Endothelial cell (in vitro differentiated cells): ENCODE data around the gene CCDC24. TPM values are rescaled to one million over a fixed set of nuclear protein-coding genes. Genes with fewer than 3 reads are reported as not detected.

Experiments used
- DNase-seq: peaks from one replicate; pipeline ENCODE4 v3.0.0; 2021; ENCODE audit warnings: low spot score
- H3K27ac Mint-ChIP-seq: one replicate; pipeline ENCODE4 v1.8.0; 2021; ENCODE audit warnings: mixed read lengths, inconsistent platforms; ENCODE audit not compliant: unreplicated experiment
- H3K27me3 Mint-ChIP-seq: one replicate; pipeline ENCODE4 v1.8.0; 2021; ENCODE audit warnings: mild to moderate bottlenecking, moderate library complexity, mixed read lengths, inconsistent platforms; ENCODE audit not compliant: unreplicated experiment
- H3K36me3 Mint-ChIP-seq: one replicate; pipeline ENCODE4 v1.8.0; 2021; ENCODE audit warnings: mild to moderate bottlenecking, low read depth, mixed read lengths, inconsistent platforms; ENCODE audit not compliant: unreplicated experiment
- H3K4me1 Mint-ChIP-seq: one replicate; pipeline ENCODE4 v1.8.0; 2021; ENCODE audit warnings: mild to moderate bottlenecking, mixed read lengths, inconsistent platforms; ENCODE audit not compliant: unreplicated experiment
- H3K4me3 Mint-ChIP-seq: one replicate; pipeline ENCODE4 v1.8.0; 2021; ENCODE audit warnings: mild to moderate bottlenecking, mixed read lengths, inconsistent platforms; ENCODE audit not compliant: unreplicated experiment
- H3K9me3 Mint-ChIP-seq: one replicate; pipeline ENCODE4 v1.8.0; 2021; ENCODE audit warnings: mixed read lengths, inconsistent platforms; ENCODE audit not compliant: unreplicated experiment
- CTCF ChIP-seq: fragments of 200-600 bp; sonication (generic); IDR thresholded peaks from one replicate; pipeline ENCODE4 v1.5.0; 2021; ENCODE audit warnings: antibody characterized with exemption; ENCODE audit not compliant: unreplicated experiment
- total RNA-seq: library from RNA; stranded (reverse); fragmentation: NEBNext Ultra II Directional; extraction: Animal tissue kit (Norgen Biotek cat#: 25700); gene quantifications from one replicate; pipeline ENCODE4 v1.2.1, GENCODE V29; 2021; ENCODE audit not compliant: unreplicated experiment

Gene CCDC24
- total RNA-seq, 1 donor from 2014 or later = 4.2 TPM

DNA sequence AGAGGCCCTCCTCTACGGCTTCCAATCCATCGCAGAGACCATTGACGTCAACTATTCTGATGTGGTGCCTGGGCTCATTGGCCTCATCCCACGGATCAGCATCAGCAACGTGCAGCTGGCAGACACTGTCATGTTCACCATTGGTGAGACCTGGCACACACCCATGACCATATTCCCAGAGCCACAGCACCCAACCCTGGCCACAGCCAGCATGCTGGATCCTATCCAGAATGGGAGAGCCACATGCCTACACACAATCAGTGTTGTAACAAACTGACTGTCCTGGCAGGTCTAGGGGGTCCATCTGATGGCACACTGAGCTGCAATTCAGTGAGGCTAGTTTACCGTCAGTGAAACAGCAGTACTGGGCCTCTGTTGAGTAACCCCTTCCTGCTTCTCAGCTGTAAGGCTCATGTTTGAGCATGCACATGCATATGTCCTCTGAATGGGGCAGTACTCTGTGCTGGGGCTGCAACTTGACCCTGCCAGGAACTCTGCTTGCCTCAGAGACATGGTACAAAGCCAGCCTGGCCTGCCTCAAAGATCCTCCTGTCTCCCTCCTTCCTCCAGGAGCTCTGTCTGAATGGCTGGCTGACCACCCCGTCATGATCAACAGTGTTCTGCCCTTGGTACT lies 33.9 kb upstream of the CCDC24 start:
- H3K27ac Mint-ChIP-seq = no peak overlapping the region

GRCh38 chr1:43958351-43959255 lies 32.8 kb upstream of the CCDC24 start:
- peaks cover 2% of the 10 kb centered on the region for H3K27me3 Mint-ChIP-seq
- DNase-seq = no peak
- H3K27ac Mint-ChIP-seq = no peak overlapping the region
- H3K4me1 Mint-ChIP-seq = peaks cover under 1% of the 10 kb centered on the region
- H3K4me3 Mint-ChIP-seq = peak overlapping the region; percentile 57
- H3K9me3 Mint-ChIP-seq = no peaks in the 10 kb centered on the region
- no peak for TF ChIP-seq CTCF
- H3K36me3 Mint-ChIP-seq = peaks cover 36% of the 10 kb centered on the region

More for the DNA sequence above, 33.9 kb upstream of the CCDC24 start:
- DNase-seq = no peak
- no peaks in the 10 kb centered on the region for H3K9me3 Mint-ChIP-seq
- H3K36me3 Mint-ChIP-seq = peaks cover 32% of the 10 kb centered on the region
- peaks cover 2% of the 10 kb centered on the region for H3K27me3 Mint-ChIP-seq
- H3K4me1 Mint-ChIP-seq = peaks cover 3% of the 10 kb centered on the region
- TF ChIP-seq CTCF = no peak
- H3K4me3 Mint-ChIP-seq = peak overlapping the region; percentile 21

GRCh38 chr1:43960798-43961197 lies 30.6 kb upstream of the CCDC24 start:
- Mint-ChIP-seq H3K9me3 (no peaks in the 10 kb centered on the region), H3K36me3 (peaks cover 36% of the 10 kb centered on the region), H3K4me3 (peak overlapping the region; percentile 68), H3K27me3 (peaks cover 2% of the 10 kb centered on the region), H3K4me1 (no peaks in the 10 kb centered on the region), H3K27ac (no peak overlapping the region)
- no peak for DNase-seq
- TF ChIP-seq CTCF = no peak

GRCh38 chr1:43961692-43962091 lies 29.7 kb upstream of the CCDC24 start:
- TF ChIP-seq CTCF = no peak
- Mint-ChIP-seq H3K4me3 (no peak overlapping the region), H3K36me3 (peaks cover 37% of the 10 kb centered on the region), H3K4me1 (no peaks in the 10 kb centered on the region), H3K27ac (no peak overlapping the region), H3K27me3 (peaks cover 2% of the 10 kb centered on the region), H3K9me3 (no peaks in the 10 kb centered on the region)
- no peak for DNase-seq

GRCh38 chr1:43962324-43962723 lies 29.1 kb upstream of the CCDC24 start:
- Mint-ChIP-seq H3K27ac (peak overlapping the region; percentile 17), H3K4me3 (peak overlapping the region; percentile 32), H3K4me1 (no peaks in the 10 kb centered on the region), H3K36me3 (peaks cover 34% of the 10 kb centered on the region), H3K27me3 (peaks cover 2% of the 10 kb centered on the region), H3K9me3 (no peaks in the 10 kb centered on the region)
- TF ChIP-seq CTCF = no peak
- DNase-seq = no peak
